ENCODE measurements around the gene ABCD2. TPM values are rescaled to one million over a fixed set of nuclear protein-coding genes. Genes with fewer than 3 reads are reported as not detected.
A peak's percentile ranks its signal among the peaks of the same experiment; 100 is the strongest.

Gene ABCD2
- not detected in 2 replicates for total RNA-seq

DNA sequence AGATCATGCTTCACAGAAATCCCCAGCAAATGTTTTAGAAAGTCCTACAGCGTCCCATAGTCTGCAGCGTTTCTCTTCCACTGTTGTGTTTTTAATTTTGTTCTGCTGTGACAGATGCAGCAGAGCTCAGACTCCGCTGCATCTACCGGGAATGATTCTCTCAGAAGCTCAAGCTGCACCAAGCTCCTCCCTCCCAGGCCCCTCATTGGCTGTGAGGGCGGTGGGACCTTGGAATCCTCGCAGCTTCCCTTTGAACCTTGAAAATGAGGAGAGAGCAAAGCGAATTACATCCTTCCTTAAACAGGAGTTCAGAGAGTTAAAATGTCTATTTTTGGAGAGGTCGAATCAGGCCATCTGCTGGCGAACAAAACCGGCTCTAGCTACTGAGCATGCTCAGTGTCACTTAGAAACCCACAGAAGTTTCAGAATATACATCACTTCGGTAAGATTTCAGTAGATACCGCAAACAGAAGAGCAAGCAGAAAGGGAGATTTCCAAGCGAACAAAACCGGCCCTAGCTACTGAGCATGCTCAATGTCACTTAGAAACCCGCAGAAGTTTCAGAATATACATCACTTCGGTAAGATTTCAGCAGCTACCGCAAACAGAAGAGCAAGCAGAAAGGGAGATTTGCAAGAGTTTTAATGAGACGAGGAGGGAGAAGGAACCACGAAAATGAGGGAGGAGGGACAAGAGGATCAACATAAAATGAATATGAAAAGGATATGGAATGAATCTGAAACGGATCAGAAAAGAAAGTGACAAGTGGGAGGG is at the start of gene ABCD2:
Gene ABCD2 (minus strand): TSS at position 144 of the 774 bp plus-strand sequence. CDS start 188 bp downstream, outside the sequence.
- H3K4me3 ChIP-seq (ENCODE audit: low read depth, low read length), result peak within 1 kb of the TSS; percentile 67
- no peak for DNase-seq (ENCODE audit: low read depth)
- TF ChIP-seq, protein P1, sequence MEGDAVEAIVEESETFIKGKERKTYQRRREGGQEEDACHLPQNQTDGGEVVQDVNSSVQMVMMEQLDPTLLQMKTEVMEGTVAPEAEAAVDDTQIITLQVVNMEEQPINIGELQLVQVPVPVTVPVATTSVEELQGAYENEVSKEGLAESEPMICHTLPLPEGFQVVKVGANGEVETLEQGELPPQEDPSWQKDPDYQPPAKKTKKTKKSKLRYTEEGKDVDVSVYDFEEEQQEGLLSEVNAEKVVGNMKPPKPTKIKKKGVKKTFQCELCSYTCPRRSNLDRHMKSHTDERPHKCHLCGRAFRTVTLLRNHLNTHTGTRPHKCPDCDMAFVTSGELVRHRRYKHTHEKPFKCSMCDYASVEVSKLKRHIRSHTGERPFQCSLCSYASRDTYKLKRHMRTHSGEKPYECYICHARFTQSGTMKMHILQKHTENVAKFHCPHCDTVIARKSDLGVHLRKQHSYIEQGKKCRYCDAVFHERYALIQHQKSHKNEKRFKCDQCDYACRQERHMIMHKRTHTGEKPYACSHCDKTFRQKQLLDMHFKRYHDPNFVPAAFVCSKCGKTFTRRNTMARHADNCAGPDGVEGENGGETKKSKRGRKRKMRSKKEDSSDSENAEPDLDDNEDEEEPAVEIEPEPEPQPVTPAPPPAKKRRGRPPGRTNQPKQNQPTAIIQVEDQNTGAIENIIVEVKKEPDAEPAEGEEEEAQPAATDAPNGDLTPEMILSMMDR (conservative IDR thresholded peaks at IDR 0.05; ENCODE audit: low read depth, low read length), result peak; percentile 22

DNA sequence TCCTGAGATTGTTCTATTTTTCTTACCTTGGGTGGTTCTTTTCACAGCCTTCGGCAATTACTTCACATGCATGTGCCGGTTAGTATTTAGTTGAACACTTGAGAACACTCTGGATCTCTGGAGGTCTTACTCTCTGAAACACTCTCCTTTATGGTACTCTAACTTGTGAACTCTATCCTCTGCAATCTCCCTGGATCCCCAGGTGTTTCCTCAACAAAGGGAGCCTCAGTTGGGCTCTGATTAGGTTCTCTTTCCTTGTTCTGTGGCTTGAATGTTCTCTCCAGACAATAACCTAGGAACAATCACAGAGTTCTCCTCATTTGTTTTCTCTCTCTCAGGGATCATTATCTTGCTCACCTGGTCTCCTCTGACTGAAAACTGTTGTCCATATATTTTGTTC is 40.5 kb upstream of the ABCD2 start:
- no peak for DNase-seq (ENCODE audit: low read depth)
- H3K4me3 ChIP-seq (ENCODE audit: low read depth, low read length), result no peak overlapping the region
- TF ChIP-seq, protein P1 (conservative IDR thresholded peaks at IDR 0.05; ENCODE audit: low read depth, low read length), result no peak

DNA sequence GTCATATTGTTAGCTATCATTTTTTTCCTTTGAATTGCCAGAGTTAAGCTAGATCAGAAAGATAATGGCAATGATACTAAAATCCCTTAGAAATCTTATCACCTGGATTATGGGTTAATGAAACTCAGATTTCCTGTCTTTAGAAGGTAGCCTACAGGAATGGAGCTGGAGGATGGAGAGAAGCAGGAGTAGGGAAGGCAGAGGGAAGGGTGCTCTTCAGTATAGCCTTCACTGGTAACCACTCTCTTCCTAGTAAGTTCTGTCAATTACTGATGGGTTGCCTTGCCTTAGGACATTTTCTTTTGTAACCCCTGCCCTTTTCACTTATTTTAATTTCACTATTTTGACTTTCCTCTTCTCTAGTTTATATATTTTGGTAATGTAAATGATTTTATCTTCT is 27.8 kb upstream of the ABCD2 start:
- no peak overlapping the region for H3K4me3 ChIP-seq (ENCODE audit: low read depth, low read length)
- TF ChIP-seq, protein P1 (conservative IDR thresholded peaks at IDR 0.05; ENCODE audit: low read depth, low read length), result no peak
- DNase-seq (ENCODE audit: low read depth), result no peak

DNA sequence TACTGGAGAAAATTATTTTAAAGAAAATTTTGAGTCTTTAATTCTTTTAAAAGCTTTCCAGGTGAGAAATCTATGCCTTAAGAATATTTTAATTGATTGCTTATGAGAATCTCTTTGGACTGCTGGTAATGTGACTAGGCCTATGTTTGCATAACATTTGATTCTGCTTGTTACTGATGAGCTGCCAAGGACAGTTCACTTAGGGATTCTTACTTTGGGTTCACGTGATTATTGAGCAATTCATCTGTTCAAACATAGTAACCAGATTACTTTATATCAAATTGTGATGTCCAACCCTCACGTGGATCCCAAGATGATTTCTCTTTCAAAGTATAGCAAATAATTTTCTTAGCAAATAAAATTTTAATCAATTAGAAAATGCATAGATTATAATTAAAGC is 27.4 kb upstream of the ABCD2 start:
- no peak overlapping the region for H3K4me3 ChIP-seq (ENCODE audit: low read depth, low read length)
- no peak for DNase-seq (ENCODE audit: low read depth)
- TF ChIP-seq, protein P1 (conservative IDR thresholded peaks at IDR 0.05; ENCODE audit: low read depth, low read length), result no peak

DNA sequence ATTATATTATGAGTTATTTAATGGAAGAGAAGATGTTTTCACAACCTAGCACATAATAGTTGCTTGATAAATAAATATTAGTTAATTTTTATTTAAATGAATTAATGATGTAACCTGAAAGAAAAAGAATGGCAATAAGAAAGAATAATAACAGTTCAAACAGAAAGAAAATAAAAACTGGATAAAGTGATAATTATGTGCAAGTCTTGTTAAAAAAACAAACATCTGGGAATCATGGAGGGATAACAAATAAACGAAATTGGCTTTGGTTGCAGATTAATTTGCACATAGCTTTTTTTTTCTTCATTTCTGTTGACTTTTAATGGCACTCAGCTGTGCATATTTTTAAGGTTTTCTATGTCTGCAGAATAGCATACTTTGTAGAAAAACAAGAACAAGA is 23.4 kb upstream of the ABCD2 start:
- H3K4me3 ChIP-seq (ENCODE audit: low read depth, low read length), result no peak overlapping the region
- DNase-seq (ENCODE audit: low read depth), result no peak
- TF ChIP-seq, protein P1 (conservative IDR thresholded peaks at IDR 0.05; ENCODE audit: low read depth, low read length), result no peak

DNA sequence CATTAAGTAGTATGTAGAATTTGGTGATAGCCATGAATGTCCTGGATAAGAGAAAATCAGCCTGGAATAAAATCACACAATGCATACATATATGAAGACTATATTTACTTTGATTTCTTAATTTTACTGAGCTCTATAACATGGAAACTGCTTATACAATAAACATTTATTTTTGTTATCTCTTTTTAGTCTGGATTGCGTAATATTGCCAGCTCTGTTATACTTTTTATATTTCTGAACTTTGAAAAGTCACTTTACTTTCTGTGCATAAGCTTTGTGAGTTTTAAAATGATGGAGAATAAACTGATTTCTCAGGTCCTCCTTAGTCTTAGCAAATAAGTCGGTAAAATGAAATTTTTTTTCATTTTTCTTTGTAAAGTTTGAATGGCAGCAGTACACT is 19.2 kb upstream of the ABCD2 start:
- H3K4me3 ChIP-seq (ENCODE audit: low read depth, low read length), result no peak overlapping the region
- TF ChIP-seq, protein P1 (conservative IDR thresholded peaks at IDR 0.05; ENCODE audit: low read depth, low read length), result no peak
- DNase-seq (ENCODE audit: low read depth), result no peak

DNA sequence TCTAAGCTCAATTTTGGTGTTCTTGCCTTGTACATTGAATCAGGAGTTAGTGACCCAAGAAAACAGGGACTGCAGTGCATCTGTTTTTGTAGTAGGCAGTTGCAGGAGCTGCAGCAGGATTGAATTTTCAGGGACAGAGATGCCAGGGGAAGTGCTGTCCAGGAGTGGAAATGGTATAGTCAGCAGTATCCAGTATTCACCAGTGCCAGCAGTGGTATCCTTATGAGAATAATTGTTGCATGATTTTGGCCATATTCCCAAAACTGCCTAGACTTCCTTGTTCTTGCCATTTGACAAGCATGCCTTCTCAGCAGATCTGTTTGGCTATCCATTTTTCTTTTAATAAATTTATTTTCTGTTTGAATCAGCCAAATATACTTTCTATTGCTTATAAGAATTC is 18.6 kb upstream of the ABCD2 start:
- no peak for DNase-seq (ENCODE audit: low read depth)
- TF ChIP-seq, protein P1 (conservative IDR thresholded peaks at IDR 0.05; ENCODE audit: low read depth, low read length), result no peak
- no peak overlapping the region for H3K4me3 ChIP-seq (ENCODE audit: low read depth, low read length)
